Amygdala (tissue), 56 donors: Measurements from ENCODE around the gene MALL.
"Not testable (repeated sequence)": the region's sequence is repeated elsewhere in the genome, so short reads cannot be mapped to it uniquely, and the experiment has no call there.

ENCODE experiments used
- DNase-seq, 56 donors: peaks; one replicate each; lab custom pipeline; 2025; lab: John Stamatoyannopoulos, UW

The MALL gene

GRCh38 chr2:110055819-110056408 is 59.7 kb downstream of the MALL start:
- DNase-seq: not testable (repeated sequence)

GRCh38 chr2:110054521-110055407 is 60.9 kb downstream of the MALL start:
- not testable (repeated sequence) for DNase-seq

GRCh38 chr2:110053688-110054087 is 61.9 kb downstream of the MALL start:
- not testable (repeated sequence) for DNase-seq

GRCh38 chr2:110052166-110052565 is 63.5 kb downstream of the MALL start:
- not testable (repeated sequence) for DNase-seq

GRCh38 chr2:110050222-110050621 is 65.4 kb downstream of the MALL start:
- DNase-seq: not testable (repeated sequence)

GRCh38 chr2:110049769-110050168 is 65.9 kb downstream of the MALL start:
- not testable (repeated sequence) for DNase-seq

GRCh38 chr2:110048255-110049197 is 67.1 kb downstream of the MALL start:
- DNase-seq: not testable (repeated sequence)

GRCh38 chr2:110047225-110047624 is 68.4 kb downstream of the MALL start:
- DNase-seq: not testable (repeated sequence)

GRCh38 chr2:110041941-110042660 is 73.5 kb downstream of the MALL start:
- not testable (repeated sequence) for DNase-seq

- not testable (repeated sequence) for DNase-seq
These were observed 78.3 kb downstream of the MALL start for GRCh38 chr2:110037336-110037735.

GRCh38 chr2:110035384-110035783 is 80.2 kb downstream of the MALL start:
- DNase-seq: not testable (repeated sequence)

GRCh38 chr2:110034935-110035334 is 80.7 kb downstream of the MALL start:
- not testable (repeated sequence) for DNase-seq
